Endodermal cell (in vitro differentiated cells): ENCODE measurements around the gene GUCA2A. TPM values are rescaled to one million over a fixed set of nuclear protein-coding genes. Genes with fewer than 3 reads are reported as not detected.

Source experiments
- DNase-seq: peaks from one replicate; pipeline ENCODE4 v3.0.0-alpha.2; 2017
- H3K27ac ChIP-seq: 2 replicates; pipeline ENCODE4 v1.5.1; 2013; ENCODE audit warnings: mild to moderate bottlenecking, low read depth, low read length, moderate library complexity
- H3K27me3 ChIP-seq: 2 replicates; pipeline ENCODE4 v1.6.1; 2013; ENCODE audit warnings: mild to moderate bottlenecking, low read length, moderate library complexity; ENCODE audit not compliant: insufficient read depth, control insufficient read depth, poor library complexity, severe bottlenecking
- H3K36me3 ChIP-seq: 2 replicates; pipeline ENCODE4 v1.7.0; 2013; ENCODE audit warnings: mild to moderate bottlenecking, low read length, moderate library complexity; ENCODE audit not compliant: control insufficient read depth, insufficient read depth
- H3K4me1 ChIP-seq: one replicate; pipeline ENCODE4 v1.7.0; 2013; ENCODE audit warnings: low read length; ENCODE audit not compliant: control insufficient read depth, insufficient read depth
- H3K4me3 ChIP-seq: 2 replicates; pipeline ENCODE4 v1.5.1; 2013; ENCODE audit warnings: mild to moderate bottlenecking, low read length, moderate library complexity
- H3K9ac ChIP-seq: 2 replicates; pipeline ENCODE4 v1.6.1; 2013; ENCODE audit warnings: mild to moderate bottlenecking, low read length, moderate library complexity; ENCODE audit not compliant: poor library complexity, severe bottlenecking; ENCODE audit errors: extremely low read depth
- H3K9me3 ChIP-seq: 2 replicates; pipeline ENCODE4 v1.6.1; 2013; ENCODE audit warnings: mild to moderate bottlenecking, low read length, moderate library complexity; ENCODE audit not compliant: control insufficient read depth
- H3K27ac Mint-ChIP-seq: 2 replicates; pipeline ENCODE4 v1.8.0; 2020; ENCODE audit warnings: mixed read lengths
- H3K27me3 Mint-ChIP-seq: 2 replicates; pipeline ENCODE4 v1.8.0; 2021; ENCODE audit warnings: mild to moderate bottlenecking, mixed read lengths; ENCODE audit not compliant: insufficient read depth
- H3K36me3 Mint-ChIP-seq: 2 replicates; pipeline ENCODE4 v1.8.0; 2020; ENCODE audit warnings: low read depth, mixed read lengths
- H3K4me1 Mint-ChIP-seq: 2 replicates; pipeline ENCODE4 v1.8.0; 2020; ENCODE audit warnings: mixed read lengths
- H3K4me3 Mint-ChIP-seq: 2 replicates; pipeline ENCODE4 v1.8.0; 2020; ENCODE audit warnings: mild to moderate bottlenecking, moderate library complexity, mixed read lengths
- H3K9me3 Mint-ChIP-seq: 2 replicates; pipeline ENCODE4 v1.8.0; 2020; ENCODE audit warnings: mild to moderate bottlenecking, mixed read lengths
- CTCF ChIP-seq: fragments of 200-600 bp; sonication (generic); conservative IDR thresholded peaks from 2 replicates; pipeline ENCODE4 v1.5.0; 2021; ENCODE audit warnings: antibody characterized with exemption, mild to moderate bottlenecking
- WGBS, 2 experiments: methylation state at CpG; one replicate each; pipeline versions ENCODE4 v1.1.5 to v1.1.7; 2013; ENCODE audit warnings: missing lambda C conversion rate in 2 of 2, mixed read lengths in 1 of 2; ENCODE audit not compliant: insufficient coverage in 1 of 2, insufficient read length in 1 of 2; 5-methylcytosine and 5-hydroxymethylcytosine counted together
- total RNA-seq, 2 donors: library from RNA; stranded (reverse); fragmentation: NEBNext Ultra II Directional in 1 of 2; extraction: Animal tissue kit (Norgen Biotek cat#: 25700) in 1 of 2; gene quantifications; 2 replicates in 1 of 2; 3 replicates in 1 of 2; pipeline ENCODE4 v1.2.1, GENCODE V29; 2021

The GUCA2A gene
- total RNA-seq, 2 donors from 2014 or later = 1.9 TPM; not detected in 1

- H3K27ac ChIP-seq = no peak overlapping the region
- Mint-ChIP-seq H3K4me3 (no peak overlapping the region), H3K4me1 (no peaks in the 10 kb centered on the region), H3K9me3 (no peaks in the 10 kb centered on the region), H3K27ac (no peak overlapping the region), H3K27me3 (no peaks in the 10 kb centered on the region), H3K36me3 (peaks cover 54% of the 10 kb centered on the region)
- H3K9me3 ChIP-seq = no peaks in the 10 kb centered on the region
- H3K27me3 ChIP-seq = no peaks in the 10 kb centered on the region
- H3K4me3 ChIP-seq = no peak overlapping the region
- DNase-seq = no peak
- TF ChIP-seq CTCF = no peak
- WGBS, 2 experiments = 94 to 100% methylated on average over 3 to 8 of the region's 8 CpGs
- H3K4me1 ChIP-seq = no peaks in the 10 kb centered on the region
- H3K36me3 ChIP-seq = peaks cover 89% of the 10 kb centered on the region
- no peak overlapping the region for H3K9ac ChIP-seq
Observed at GRCh38 chr1:42191319-42191718, 26.8 kb upstream of the GUCA2A start.

GRCh38 chr1:42189931-42190853, 25.6 kb upstream of the GUCA2A start:
- Mint-ChIP-seq H3K4me1 (no peaks in the 10 kb centered on the region), H3K36me3 (peaks cover 61% of the 10 kb centered on the region), H3K4me3 (no peak overlapping the region), H3K9me3 (no peaks in the 10 kb centered on the region), H3K27me3 (no peaks in the 10 kb centered on the region), H3K27ac (no peak overlapping the region)
- Histone ChIP-seq H3K27me3 (no peaks in the 10 kb centered on the region), H3K9ac (no peak overlapping the region), H3K9me3 (no peaks in the 10 kb centered on the region), H3K36me3 (peaks cover 88% of the 10 kb centered on the region), H3K27ac (no peak overlapping the region), H3K4me1 (no peaks in the 10 kb centered on the region), H3K4me3 (no peak overlapping the region)
- TF ChIP-seq CTCF = no peak
- WGBS, 2 experiments = 96 to 100% methylated on average over 4 to 6 of the region's 6 CpGs
- DNase-seq = no peak

- H3K27ac Mint-ChIP-seq = no peak overlapping the region
- H3K9ac ChIP-seq = no peak overlapping the region
- no peak for TF ChIP-seq CTCF
- H3K27me3 Mint-ChIP-seq = no peaks in the 10 kb centered on the region
- no peaks in the 10 kb centered on the region for H3K9me3 Mint-ChIP-seq
- H3K27me3 ChIP-seq = no peaks in the 10 kb centered on the region
- peaks cover 74% of the 10 kb centered on the region for H3K36me3 ChIP-seq
- no peak overlapping the region for H3K4me3 ChIP-seq
- H3K9me3 ChIP-seq = no peaks in the 10 kb centered on the region
- H3K27ac ChIP-seq = no peak overlapping the region
- H3K4me3 Mint-ChIP-seq = no peak overlapping the region
- H3K36me3 Mint-ChIP-seq = peaks cover 58% of the 10 kb centered on the region
- peaks cover 5% of the 10 kb centered on the region for H3K4me1 ChIP-seq
- no peak for DNase-seq
- 89 to 98% methylated on average over 1 to 3 of the region's 3 CpGs for WGBS, 2 experiments
- H3K4me1 Mint-ChIP-seq = peaks cover 9% of the 10 kb centered on the region
Observed at GRCh38 chr1:42186152-42186551, 21.6 kb upstream of the GUCA2A start.
